Thymus (tissue), 14 donors: ENCODE results near the gene APOA5. TPM values are rescaled to one million over a fixed set of nuclear protein-coding genes. Genes with fewer than 3 reads are reported as not detected.

Experiments
- DNase-seq, 9 donors: peaks; one replicate each; pipeline ENCODE4 v3.0.0-alpha.2; 2013; ENCODE audit warnings: low spot score in 9 of 9, low read depth in 6 of 9, missing footprints in 1 of 9
- H3K27ac ChIP-seq, 2 donors: one replicate each; pipeline ENCODE4 v1.5.1; 2013; ENCODE audit warnings: control low read depth in 1 of 2, low read depth in 1 of 2, low read length in 1 of 2, mild to moderate bottlenecking in 1 of 2, moderate library complexity in 1 of 2
- H3K27me3 ChIP-seq, 2 donors: one replicate each; pipeline ENCODE4 v1.5.1; 2013; ENCODE audit warnings: low read length in 1 of 2; ENCODE audit not compliant: control insufficient read depth in 2 of 2, insufficient read depth in 1 of 2
- H3K36me3 ChIP-seq, 2 donors: one replicate each; pipeline ENCODE4 v1.5.1; 2013; ENCODE audit warnings: low read length in 1 of 2, mild to moderate bottlenecking in 1 of 2, moderate library complexity in 1 of 2; ENCODE audit not compliant: control insufficient read depth in 2 of 2, insufficient read depth in 2 of 2
- H3K4me1 ChIP-seq, 2 donors: one replicate each; pipeline ENCODE4 v1.5.1; 2013; ENCODE audit warnings: low read length in 2 of 2; ENCODE audit not compliant: control insufficient read depth in 2 of 2, insufficient read depth in 2 of 2
- H3K4me3 ChIP-seq, 2 donors: one replicate each; pipeline ENCODE4 v1.5.1; 2013; ENCODE audit warnings: low read length in 2 of 2, control low read depth in 1 of 2, mild to moderate bottlenecking in 1 of 2
- H3K9me3 ChIP-seq, 2 donors: one replicate each; pipeline ENCODE4 v1.5.1; 2013; ENCODE audit warnings: low read length in 1 of 2, mild to moderate bottlenecking in 1 of 2; ENCODE audit not compliant: control insufficient read depth in 2 of 2, insufficient read depth in 1 of 2
- WGBS: extraction: QIAGEN DNeasy Blood & Tissue Kit; methylation state at CpG from one replicate; pipeline ENCODE4 v1.1.7; 2013; 5-methylcytosine and 5-hydroxymethylcytosine counted together
- long read RNA-seq, 10 donors: transcript quantifications; one replicate each; lab custom pipeline, GENCODE V29; 2026
- polyA plus RNA-seq: library from polyadenylated mRNA; stranded (reverse); fragments of 200-250 nt; gene quantifications from one replicate; pipeline ENCODE4 v1.2.3, GENCODE V29; 2013
- total RNA-seq: library from RNA; stranded (reverse); fragments of 120-200 nt; gene quantifications from one replicate; pipeline ENCODE4 v1.2.4, GENCODE V29; 2013
- donor health status: healthy.

Gene APOA5, protein sequence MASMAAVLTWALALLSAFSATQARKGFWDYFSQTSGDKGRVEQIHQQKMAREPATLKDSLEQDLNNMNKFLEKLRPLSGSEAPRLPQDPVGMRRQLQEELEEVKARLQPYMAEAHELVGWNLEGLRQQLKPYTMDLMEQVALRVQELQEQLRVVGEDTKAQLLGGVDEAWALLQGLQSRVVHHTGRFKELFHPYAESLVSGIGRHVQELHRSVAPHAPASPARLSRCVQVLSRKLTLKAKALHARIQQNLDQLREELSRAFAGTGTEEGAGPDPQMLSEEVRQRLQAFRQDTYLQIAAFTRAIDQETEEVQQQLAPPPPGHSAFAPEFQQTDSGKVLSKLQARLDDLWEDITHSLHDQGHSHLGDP
- total RNA-seq, result 0.05 TPM
- polyA plus RNA-seq, result 0.07 TPM
- long read RNA-seq, donor 1, result 0 reads
- long read RNA-seq, donor 2, result 0 reads
- long read RNA-seq, donor 3, result 0 reads
- long read RNA-seq, donor 4, result 0 reads
- long read RNA-seq, donor 5, result 0 reads
- long read RNA-seq, donor 6, result 0 reads
- long read RNA-seq, donor 7, result 0 reads
- long read RNA-seq, donor 8, result 0 reads
- long read RNA-seq, donor 9, result 0 reads
- long read RNA-seq, donor 10, result 0 reads

- no peaks in the 10 kb centered on the region for H3K9me3 ChIP-seq
- no peak for DNase-seq
- no peak within 1 kb of the TSS for H3K27ac ChIP-seq
- no peaks in the 10 kb centered on the region for H3K36me3 ChIP-seq
- H3K27me3 ChIP-seq, result peaks cover 0 to 16% of the 10 kb centered on the region in 2 donors
- 96% methylated on average over 7 of the region's 7 CpGs for WGBS
- H3K4me1 ChIP-seq, result peaks cover 14 to 15% of the 10 kb centered on the region in 2 donors
- no peak within 1 kb of the TSS for H3K4me3 ChIP-seq
These were observed at the start of gene APOA5 for GRCh38 chr11:116791813-116792143. APOA5 (minus strand) TSS chr11:116791879; CDS start chr11:116791860, 19 bp downstream.

DNA sequence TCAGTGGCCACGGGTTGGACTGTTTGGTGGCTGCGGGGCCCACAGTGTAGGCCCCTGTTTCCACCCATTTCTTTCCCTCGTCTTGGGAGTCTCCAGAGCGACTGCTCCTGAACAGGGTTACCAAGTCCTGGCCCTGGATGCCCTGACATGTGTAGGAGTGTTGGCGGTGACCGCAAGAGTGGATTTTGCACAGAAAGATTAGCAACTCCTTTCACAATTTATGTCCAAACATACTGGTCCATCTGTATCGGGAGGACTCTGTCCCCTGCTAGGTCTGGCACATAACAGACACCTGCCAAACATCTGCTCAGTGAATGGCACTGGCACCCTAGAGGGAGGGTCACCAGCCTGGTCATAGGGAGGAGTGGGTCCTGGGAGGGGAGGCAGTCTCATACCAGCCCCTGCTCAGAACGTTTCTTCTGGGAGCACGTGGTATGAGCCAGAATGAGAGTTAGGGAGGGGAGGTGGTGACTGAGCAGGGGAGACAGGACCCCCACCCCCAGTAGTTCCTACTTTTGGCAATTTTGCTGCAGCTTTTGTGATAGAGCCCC lies 49.1 kb upstream of the APOA5 start:
- H3K4me3 ChIP-seq, result no peak overlapping the region
- peaks cover 0 to 5% of the 10 kb centered on the region in 2 donors for H3K4me1 ChIP-seq
- no peaks in the 10 kb centered on the region for H3K9me3 ChIP-seq
- no peak overlapping the region for H3K27ac ChIP-seq
- no peak for DNase-seq
- H3K36me3 ChIP-seq, result peaks cover 20 to 22% of the 10 kb centered on the region in 2 donors
- 84% methylated on average over 9 of the region's 9 CpGs for WGBS
- no peaks in the 10 kb centered on the region for H3K27me3 ChIP-seq

DNA sequence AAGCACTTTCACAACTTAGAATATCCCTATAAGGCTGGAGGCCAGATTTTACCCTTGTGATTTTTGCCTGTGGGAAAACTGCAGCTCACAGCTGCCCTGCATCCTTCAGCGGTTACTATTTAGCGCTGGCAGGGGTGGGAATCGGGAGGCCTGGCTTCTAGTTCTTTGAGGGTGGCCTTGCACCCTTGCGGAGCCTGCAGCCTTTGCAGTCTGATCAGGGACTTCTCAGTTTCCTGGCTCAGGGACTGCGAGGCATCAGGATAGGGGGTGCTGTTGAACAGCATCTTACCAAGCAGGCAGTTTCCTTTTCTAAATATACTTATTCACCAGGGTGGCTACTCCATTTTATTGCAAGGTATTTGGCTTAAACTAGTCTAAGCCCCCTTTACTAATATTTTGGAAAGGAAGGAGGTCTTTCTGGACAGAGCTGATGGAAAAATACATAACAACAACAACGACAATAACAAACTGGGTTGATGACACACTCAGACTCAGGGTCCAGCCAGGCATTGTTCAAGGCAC lies 48.6 kb upstream of the APOA5 start:
- DNase-seq, result peak in 1 of 9 donors; percentile 44
- WGBS, result 78% methylated on average over 6 of the region's 6 CpGs
- H3K27me3 ChIP-seq, result no peaks in the 10 kb centered on the region

DNA sequence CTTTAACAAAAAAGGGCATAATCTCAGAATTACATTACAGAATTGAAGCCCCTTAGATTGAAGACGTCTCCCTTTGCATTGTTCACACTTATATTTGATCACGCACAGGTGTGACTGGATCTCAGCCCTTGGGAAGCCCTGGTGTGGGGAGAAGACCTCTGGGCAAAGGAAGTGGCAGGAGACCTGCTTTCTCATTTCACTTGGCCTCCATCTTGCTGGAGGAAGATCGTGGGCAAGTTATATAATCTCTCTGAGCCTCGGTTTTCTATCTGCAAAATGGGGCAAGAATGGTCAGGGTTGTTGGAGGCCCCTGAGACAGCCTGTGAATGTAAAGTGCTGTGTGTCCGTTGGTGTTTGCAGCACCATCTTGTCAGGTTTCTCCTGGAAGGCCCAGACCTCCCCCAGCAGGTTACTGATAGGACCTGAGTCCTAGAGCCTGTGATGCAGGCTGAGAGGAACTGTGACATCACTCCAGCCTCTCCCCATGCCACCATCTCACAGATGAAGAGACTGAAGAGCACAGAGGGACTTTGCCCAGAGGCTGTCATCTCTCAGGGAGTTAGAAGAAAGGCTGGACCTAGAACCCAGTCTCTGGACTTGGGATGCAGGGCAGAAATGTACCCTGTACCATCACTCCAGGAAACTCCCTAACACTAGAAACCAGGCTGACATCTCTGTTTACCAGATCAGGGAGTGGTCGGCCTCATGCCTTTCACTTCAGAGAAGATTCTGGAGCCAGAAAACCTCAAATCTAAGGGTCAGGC lies 46.8 kb upstream of the APOA5 start:
- Histone ChIP-seq H3K4me3 (no peak overlapping the region), H3K4me1 (peaks cover 6 to 16% of the 10 kb centered on the region in 2 donors), H3K9me3 (no peaks in the 10 kb centered on the region), H3K27me3 (peaks cover 0 to 3% of the 10 kb centered on the region in 2 donors), H3K36me3 (peaks cover 2 to 3% of the 10 kb centered on the region in 2 donors), H3K27ac (no peak overlapping the region)
- no peak for DNase-seq
- WGBS, result 97% methylated on average over 6 of the region's 6 CpGs

More for the DNA sequence above, 48.6 kb upstream of the APOA5 start:
- Histone ChIP-seq H3K4me1 (peaks cover 4 to 10% of the 10 kb centered on the region in 2 donors), H3K36me3 (peaks cover 14 to 17% of the 10 kb centered on the region in 2 donors), H3K27ac (no peak overlapping the region), H3K4me3 (no peak overlapping the region), H3K9me3 (no peaks in the 10 kb centered on the region)

GRCh38 chr11:116837231-116838091 lies 45.8 kb upstream of the APOA5 start, which contains the start of gene APOA1:
APOA1 (minus strand) TSS chr11:116837622; CDS start chr11:116837387, 235 bp downstream.
- 92% methylated on average over 19 of the region's 19 CpGs for WGBS
- no peaks in the 10 kb centered on the region for H3K9me3 ChIP-seq
- no peak for DNase-seq
- peaks cover 0 to 3% of the 10 kb centered on the region in 2 donors for H3K27me3 ChIP-seq
- H3K4me3 ChIP-seq, result no peak within 1 kb of the TSS
- no peaks in the 10 kb centered on the region for H3K36me3 ChIP-seq
- H3K27ac ChIP-seq, result no peak within 1 kb of the TSS
- H3K4me1 ChIP-seq, result peaks cover 6 to 16% of the 10 kb centered on the region in 2 donors

GRCh38 chr11:116836632-116836991 lies 44.9 kb upstream of the APOA5 start:
- Histone ChIP-seq H3K27ac (no peak overlapping the region), H3K36me3 (no peaks in the 10 kb centered on the region), H3K9me3 (no peaks in the 10 kb centered on the region), H3K4me3 (no peak overlapping the region), H3K27me3 (peaks cover 0 to 3% of the 10 kb centered on the region in 2 donors), H3K4me1 (peaks cover 6 to 16% of the 10 kb centered on the region in 2 donors)
- 98% methylated on average over 7 of the region's 7 CpGs for WGBS
- no peak for DNase-seq

DNA sequence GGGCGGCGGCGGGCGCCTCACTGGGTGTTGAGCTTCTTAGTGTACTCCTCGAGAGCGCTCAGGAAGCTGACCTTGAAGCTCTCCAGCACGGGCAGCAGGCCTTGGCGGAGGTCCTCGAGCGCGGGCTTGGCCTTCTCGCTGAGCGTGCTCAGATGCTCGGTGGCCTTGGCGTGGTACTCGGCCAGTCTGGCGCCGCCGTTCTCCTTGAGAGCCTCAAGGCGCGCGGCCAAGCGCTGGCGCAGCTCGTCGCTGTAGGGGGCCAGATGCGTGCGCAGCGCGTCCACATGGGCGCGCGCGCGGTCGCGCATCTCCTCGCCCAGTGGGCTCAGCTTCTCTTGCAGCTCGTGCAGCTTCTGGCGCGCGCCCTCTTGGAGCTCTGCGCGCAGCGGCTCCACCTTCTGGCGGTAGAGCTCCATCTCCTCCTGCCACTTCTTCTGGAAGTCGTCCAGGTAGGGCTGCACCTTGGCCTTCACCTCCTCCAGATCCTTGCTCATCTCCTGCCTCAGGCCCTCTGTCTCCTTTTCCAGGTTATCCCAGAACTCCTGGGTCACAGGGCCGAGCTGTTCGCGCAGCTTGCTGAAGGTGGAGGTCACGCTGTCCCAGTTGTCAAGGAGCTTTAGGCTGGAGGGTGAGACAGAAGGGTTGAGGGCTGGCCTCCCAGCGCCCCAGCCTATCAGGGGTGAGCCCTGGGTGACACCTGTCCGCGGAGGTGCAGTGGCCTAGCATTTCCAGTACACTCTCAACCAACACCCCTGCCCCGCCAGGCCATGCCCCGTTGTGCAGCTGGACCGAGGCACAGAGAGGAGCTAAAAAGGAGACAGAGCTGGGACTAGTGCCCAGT lies 44.3 kb upstream of the APOA5 start:
- H3K4me1 ChIP-seq, result peaks cover 6 to 16% of the 10 kb centered on the region in 2 donors
- peak overlapping the region; percentile 9 to 53 for H3K27ac ChIP-seq
- peak in 8 of 9 donors; percentile 75 to 93 (median 83) for DNase-seq
- no peaks in the 10 kb centered on the region for H3K9me3 ChIP-seq
- H3K27me3 ChIP-seq, result peaks cover 0 to 3% of the 10 kb centered on the region in 2 donors
- no peaks in the 10 kb centered on the region for H3K36me3 ChIP-seq
- WGBS, result 14% methylated on average over 57 of the region's 57 CpGs
- peak overlapping the region; percentile 50 to 51 for H3K4me3 ChIP-seq
